ENCODE measurements around the gene FOXG1. TPM values are rescaled to one million over a fixed set of nuclear protein-coding genes. Genes with fewer than 3 reads are reported as not detected.

FOXG1 gene
- total RNA-seq, 1 donor from 2014 or later, result 1.8 TPM

DNA sequence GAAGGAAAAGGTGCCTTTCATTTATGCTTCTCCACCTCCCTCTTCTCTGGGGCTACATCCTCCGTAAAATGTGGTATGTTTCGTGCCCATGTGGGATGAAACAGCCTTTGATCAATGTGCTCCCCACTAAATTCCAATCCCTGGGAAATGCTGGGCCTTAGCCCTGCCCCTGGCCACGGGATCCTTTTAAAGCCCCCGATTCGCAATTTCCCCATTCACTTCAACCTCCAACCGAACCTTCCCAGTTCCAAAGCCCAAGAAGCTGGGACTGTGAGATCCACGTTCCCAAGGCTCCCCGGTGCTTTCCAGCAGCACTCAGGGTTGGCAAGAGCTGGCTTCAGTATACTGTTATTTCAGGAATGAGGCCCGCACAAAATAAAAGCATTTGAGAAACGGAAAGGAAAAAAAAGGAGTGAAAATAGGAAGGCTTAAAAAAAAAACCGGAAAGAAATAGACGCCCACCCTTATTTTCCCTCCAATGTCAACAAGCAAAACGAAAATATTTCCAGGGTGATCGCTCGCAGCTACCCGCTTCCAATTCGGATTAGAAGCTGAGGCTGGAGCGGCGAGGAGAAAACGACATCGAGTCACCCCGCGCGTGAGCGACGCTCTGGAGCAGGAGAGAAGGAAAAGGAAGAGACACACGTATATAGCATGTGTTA lies 1.3 kb upstream of the FOXG1 start:
- Mint-ChIP-seq H3K27me3 (ENCODE audit: unreplicated experiment) (peaks cover 50% of the 10 kb centered on the region), H3K27ac (ENCODE audit: unreplicated experiment) (peak overlapping the region; percentile 52), H3K9me3 (ENCODE audit: unreplicated experiment) (no peaks in the 10 kb centered on the region), H3K4me1 (ENCODE audit: unreplicated experiment) (peaks cover 31% of the 10 kb centered on the region), H3K4me3 (ENCODE audit: unreplicated experiment) (peak overlapping the region; percentile 86), H3K36me3 (ENCODE audit: low read depth, unreplicated experiment) (peaks cover 9% of the 10 kb centered on the region)
- no peak for DNase-seq (ENCODE audit: low spot score)
- TF ChIP-seq, protein P1, sequence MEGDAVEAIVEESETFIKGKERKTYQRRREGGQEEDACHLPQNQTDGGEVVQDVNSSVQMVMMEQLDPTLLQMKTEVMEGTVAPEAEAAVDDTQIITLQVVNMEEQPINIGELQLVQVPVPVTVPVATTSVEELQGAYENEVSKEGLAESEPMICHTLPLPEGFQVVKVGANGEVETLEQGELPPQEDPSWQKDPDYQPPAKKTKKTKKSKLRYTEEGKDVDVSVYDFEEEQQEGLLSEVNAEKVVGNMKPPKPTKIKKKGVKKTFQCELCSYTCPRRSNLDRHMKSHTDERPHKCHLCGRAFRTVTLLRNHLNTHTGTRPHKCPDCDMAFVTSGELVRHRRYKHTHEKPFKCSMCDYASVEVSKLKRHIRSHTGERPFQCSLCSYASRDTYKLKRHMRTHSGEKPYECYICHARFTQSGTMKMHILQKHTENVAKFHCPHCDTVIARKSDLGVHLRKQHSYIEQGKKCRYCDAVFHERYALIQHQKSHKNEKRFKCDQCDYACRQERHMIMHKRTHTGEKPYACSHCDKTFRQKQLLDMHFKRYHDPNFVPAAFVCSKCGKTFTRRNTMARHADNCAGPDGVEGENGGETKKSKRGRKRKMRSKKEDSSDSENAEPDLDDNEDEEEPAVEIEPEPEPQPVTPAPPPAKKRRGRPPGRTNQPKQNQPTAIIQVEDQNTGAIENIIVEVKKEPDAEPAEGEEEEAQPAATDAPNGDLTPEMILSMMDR (IDR thresholded peaks at IDR 0.05; ENCODE audit: unreplicated experiment), result no peak

GRCh38 chr14:28765831-28766468 lies 637 bp upstream of the FOXG1 start:
- Mint-ChIP-seq H3K4me3 (ENCODE audit: unreplicated experiment) (peak overlapping the region; percentile 91), H3K27ac (ENCODE audit: unreplicated experiment) (peak overlapping the region; percentile 95), H3K36me3 (ENCODE audit: low read depth, unreplicated experiment) (peaks cover 9% of the 10 kb centered on the region), H3K27me3 (ENCODE audit: unreplicated experiment) (peaks cover 48% of the 10 kb centered on the region), H3K9me3 (ENCODE audit: unreplicated experiment) (no peaks in the 10 kb centered on the region), H3K4me1 (ENCODE audit: unreplicated experiment) (peaks cover 30% of the 10 kb centered on the region)
- TF ChIP-seq, protein P1 (IDR thresholded peaks at IDR 0.05; ENCODE audit: unreplicated experiment), result no peak
- DNase-seq (ENCODE audit: low spot score), result peak; percentile 44

- TF ChIP-seq, protein P1 (IDR thresholded peaks at IDR 0.05; ENCODE audit: unreplicated experiment), result no peak
- DNase-seq (ENCODE audit: low spot score), result no peak
- no peak overlapping the region for H3K27ac Mint-ChIP-seq (ENCODE audit: unreplicated experiment)
These were observed 654 bp downstream of the FOXG1 start for GRCh38 chr14:28767030-28767852.

DNA sequence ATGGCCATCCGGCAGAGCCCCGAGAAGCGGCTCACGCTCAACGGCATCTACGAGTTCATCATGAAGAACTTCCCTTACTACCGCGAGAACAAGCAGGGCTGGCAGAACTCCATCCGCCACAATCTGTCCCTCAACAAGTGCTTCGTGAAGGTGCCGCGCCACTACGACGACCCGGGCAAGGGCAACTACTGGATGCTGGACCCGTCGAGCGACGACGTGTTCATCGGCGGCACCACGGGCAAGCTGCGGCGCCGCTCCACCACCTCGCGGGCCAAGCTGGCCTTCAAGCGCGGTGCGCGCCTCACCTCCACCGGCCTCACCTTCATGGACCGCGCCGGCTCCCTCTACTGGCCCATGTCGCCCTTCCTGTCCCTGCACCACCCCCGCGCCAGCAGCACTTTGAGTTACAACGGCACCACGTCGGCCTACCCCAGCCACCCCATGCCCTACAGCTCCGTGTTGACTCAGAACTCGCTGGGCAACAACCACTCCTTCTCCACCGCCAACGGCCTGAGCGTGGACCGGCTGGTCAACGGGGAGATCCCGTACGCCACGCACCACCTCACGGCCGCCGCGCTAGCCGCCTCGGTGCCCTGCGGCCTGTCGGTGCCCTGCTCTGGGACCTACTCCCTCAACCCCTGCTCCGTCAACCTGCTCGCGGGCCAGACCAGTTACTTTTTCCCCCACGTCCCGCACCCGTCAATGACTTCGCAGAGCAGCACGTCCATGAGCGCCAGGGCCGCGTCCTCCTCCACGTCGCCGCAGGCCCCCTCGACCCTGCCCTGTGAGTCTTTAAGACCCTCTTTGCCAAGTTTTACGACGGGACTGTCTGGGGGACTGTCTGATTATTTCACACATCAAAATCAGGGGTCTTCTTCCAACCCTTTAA lies 1.5 kb downstream of the FOXG1 start:
- Mint-ChIP-seq H3K27ac (ENCODE audit: unreplicated experiment) (peak overlapping the region; percentile 79), H3K4me3 (ENCODE audit: unreplicated experiment) (no peak overlapping the region), H3K9me3 (ENCODE audit: unreplicated experiment) (no peaks in the 10 kb centered on the region), H3K36me3 (ENCODE audit: low read depth, unreplicated experiment) (peaks cover 9% of the 10 kb centered on the region), H3K27me3 (ENCODE audit: unreplicated experiment) (peaks cover 41% of the 10 kb centered on the region), H3K4me1 (ENCODE audit: unreplicated experiment) (peaks cover 15% of the 10 kb centered on the region)
- DNase-seq (ENCODE audit: low spot score), result peak; percentile 37
- TF ChIP-seq, protein P1 (IDR thresholded peaks at IDR 0.05; ENCODE audit: unreplicated experiment), result peak; percentile 28

More at GRCh38 chr14:28767030-28767852, 654 bp downstream of the FOXG1 start:
- H3K4me1 Mint-ChIP-seq (ENCODE audit: unreplicated experiment), result peaks cover 17% of the 10 kb centered on the region
- H3K4me3 Mint-ChIP-seq (ENCODE audit: unreplicated experiment), result no peak overlapping the region
- no peaks in the 10 kb centered on the region for H3K9me3 Mint-ChIP-seq (ENCODE audit: unreplicated experiment)
- peaks cover 36% of the 10 kb centered on the region for H3K27me3 Mint-ChIP-seq (ENCODE audit: unreplicated experiment)
- peaks cover 9% of the 10 kb centered on the region for H3K36me3 Mint-ChIP-seq (ENCODE audit: low read depth, unreplicated experiment)

All from endothelial cell (in vitro differentiated cells).